K562 (cell line): Measurements from ENCODE around the gene CBY3. TPM values are rescaled to one million over a fixed set of nuclear protein-coding genes. Genes with fewer than 3 reads are reported as not detected.

Experiments
- BRD9 ChIP-seq: fragments of 450-650 bp; IDR thresholded peaks from 2 replicates; pipeline ENCODE4 v1.6.1; 2018; ENCODE audit warnings: low read depth; ENCODE audit not compliant: partially characterized antibody
- CBFA2T2 ChIP-seq: fragments of 450-650 bp; conservative IDR thresholded peaks from 2 replicates; pipeline ENCODE4 v1.6.1; 2017; ENCODE audit warnings: mild to moderate bottlenecking
- CC2D1A ChIP-seq: fragments of 450-650 bp; IDR thresholded peaks from 2 replicates; pipeline ENCODE4 v1.6.1; 2017; ENCODE audit warnings: mild to moderate bottlenecking
- CXXC5 ChIP-seq: fragments of 250-450 bp; sonication (Bioruptor Pico); IDR thresholded peaks from 2 replicates; pipeline ENCODE4 v1.8.0; 2022; ENCODE audit warnings: inconsistent platforms, mild to moderate bottlenecking, moderate library complexity
- EP400 ChIP-seq: fragments of 450-650 bp; IDR thresholded peaks from 2 replicates; pipeline ENCODE4 v1.6.1; 2017; ENCODE audit warnings: antibody characterized with exemption, mild to moderate bottlenecking, moderate library complexity
- FOXK1 ChIP-seq: sonication (generic); formaldehyde crosslinking; IDR thresholded peaks from 2 replicates; pipeline ENCODE4 v1.8.0; 2022; ENCODE audit warnings: missing genetic modification reagents, mild to moderate bottlenecking, borderline replicate concordance
- FOXM1 ChIP-seq, 2 experiments: fragments of 450-650 bp in 1 of 2; sonication (generic) in 1 of 2; formaldehyde crosslinking in 1 of 2; IDR thresholded peaks; 2 replicates each; pipeline versions ENCODE4 v1.6.1 to v1.9.0; 2017 to 2022; ENCODE audit warnings: low read depth in 2 of 2, mild to moderate bottlenecking in 2 of 2, missing genetic modification reagents in 1 of 2, moderate library complexity in 1 of 2
- HCFC1 ChIP-seq: IDR thresholded peaks from 2 replicates; pipeline ENCODE4 v1.6.1; 2012; ENCODE audit warnings: low read depth, low read length, improper control_type of control experiment
- HMBOX1 ChIP-seq: sonication (generic); IDR thresholded peaks from 2 replicates; pipeline ENCODE4 v1.6.1; 2016
- KAT8 ChIP-seq: fragments of 450-650 bp; IDR thresholded peaks from 2 replicates; pipeline ENCODE4 v1.6.1; 2016; ENCODE audit warnings: low read depth, mild to moderate bottlenecking
- KLF16 ChIP-seq: IDR thresholded peaks from 2 replicates; pipeline ENCODE4 v1.6.1; 2016; ENCODE audit warnings: antibody characterized with exemption
- MEIS2 ChIP-seq: fragments of 450-650 bp; IDR thresholded peaks from 2 replicates; pipeline ENCODE4 v1.6.1; 2014; ENCODE audit warnings: mild to moderate bottlenecking; ENCODE audit not compliant: partially characterized antibody
- NBN ChIP-seq: fragments of 450-650 bp; IDR thresholded peaks from 2 replicates; pipeline ENCODE4 v1.6.1; 2016; ENCODE audit warnings: low read depth, mild to moderate bottlenecking
- RBM22 ChIP-seq: fragments of 200-400 bp; formaldehyde crosslinking; IDR thresholded peaks from 2 replicates; pipeline ENCODE4 v1.6.1; 2018; ENCODE audit warnings: low read length, low read depth; ENCODE audit not compliant: poor library complexity, severe bottlenecking
- RFX1 ChIP-seq: fragments of 450-650 bp; IDR thresholded peaks from 2 replicates; pipeline ENCODE4 v1.6.1; 2016; ENCODE audit warnings: mild to moderate bottlenecking, moderate library complexity
- RNF2 ChIP-seq: sonication (generic); IDR thresholded peaks from 2 replicates; pipeline ENCODE4 v1.6.1; 2016
- SMAD4 ChIP-seq: fragments of 250-450 bp; sonication (Bioruptor Pico); conservative IDR thresholded peaks from 2 replicates; pipeline ENCODE4 v1.8.0; 2021; ENCODE audit warnings: inconsistent platforms, mild to moderate bottlenecking, moderate library complexity
- SP2 ChIP-seq: IDR thresholded peaks from 2 replicates; pipeline ENCODE4 v1.6.1; 2011; ENCODE audit warnings: mild to moderate bottlenecking, low read depth, low read length, moderate library complexity; ENCODE audit not compliant: poor library complexity, severe bottlenecking; ENCODE audit errors: extremely low read depth
- TAF1 ChIP-seq: IDR thresholded peaks from 2 replicates; pipeline ENCODE4 v1.6.1; 2011; ENCODE audit warnings: mild to moderate bottlenecking, low read length, moderate library complexity; ENCODE audit not compliant: insufficient read depth, control insufficient read depth, severe bottlenecking; ENCODE audit errors: extremely low read depth
- TEAD1 ChIP-seq, 2 experiments: fragments of 450-650 bp in 1 of 2; sonication (generic) in 1 of 2; formaldehyde crosslinking; IDR thresholded peaks; 2 replicates each; pipeline versions ENCODE4 v1.4.0 to v1.8.0; 2020 to 2022; ENCODE audit warnings: mild to moderate bottlenecking in 2 of 2, missing genetic modification reagents in 1 of 2
- TEAD4 ChIP-seq, 2 experiments: sonication (generic) in 1 of 2; formaldehyde crosslinking in 1 of 2; IDR thresholded peaks; 2 replicates each; pipeline versions ENCODE4 v1.6.1 to v1.8.0; 2012 to 2022; ENCODE audit warnings: borderline replicate concordance in 1 of 2, inconsistent platforms in 1 of 2, low read length in 1 of 2, mild to moderate bottlenecking in 1 of 2, missing genetic modification reagents in 1 of 2
- TRIM28 ChIP-seq: fragments of 450-650 bp; IDR thresholded peaks from 2 replicates; pipeline ENCODE4 v1.6.1; 2017
- ZNF24 ChIP-seq: fragments of 450-650 bp; IDR thresholded peaks from 2 replicates; pipeline ENCODE4 v1.6.1; 2016
- ZNF384 ChIP-seq: IDR thresholded peaks from 2 replicates; pipeline ENCODE4 v1.6.1; 2012; ENCODE audit warnings: low read depth, low read length, improper control_type of control experiment
- polyA plus RNA-seq, 8 experiments: library from polyadenylated mRNA; depleted of rRNA in 4 of 8; stranded (reverse) in 5 of 8; unstranded in 3 of 8; fragments of >200 nt; fragmentation: Nextera tagmentation in 2 of 8; fragmentation: Illumina TruSeq in 1 of 8; extraction: Ambion mirVana in 2 of 8; extraction: Trizol in 1 of 8; gene quantifications; 2 replicates each; pipeline versions ENCODE4 v1.2.1 to v1.2.3, GENCODE V29; 2011 to 2014; ENCODE audit warnings: inconsistent platforms in 1 of 8, missing spikeins in 1 of 8
- total RNA-seq, 7 experiments: library from RNA; depleted of rRNA in 6 of 7; stranded (reverse); fragments of >200 nt in 6 of 7; fragmentation: Illumina TruSeq in 2 of 7; extraction: Trizol in 2 of 7; gene quantifications; 2 replicates each; pipeline versions ENCODE4 v1.2.1 to v1.2.3, GENCODE V29; 2011 to 2021; ENCODE audit warnings: low replicate concordance in 1 of 7
- TF ChIP-seq, protein P1 (sequence below), 2 experiments: IDR thresholded peaks; 2 replicates each; pipeline ENCODE4 v1.6.1; 2012; ENCODE audit warnings: improper control_type of control experiment in 2 of 2, low read depth in 2 of 2, low read length in 2 of 2, borderline replicate concordance in 1 of 2

CBY3 gene
- total and polyA plus RNA-seq, 9 of the 15 experiments (the other 6 are each of a cell fraction or from before 2014, with no cell fraction given) = not detected

DNA sequence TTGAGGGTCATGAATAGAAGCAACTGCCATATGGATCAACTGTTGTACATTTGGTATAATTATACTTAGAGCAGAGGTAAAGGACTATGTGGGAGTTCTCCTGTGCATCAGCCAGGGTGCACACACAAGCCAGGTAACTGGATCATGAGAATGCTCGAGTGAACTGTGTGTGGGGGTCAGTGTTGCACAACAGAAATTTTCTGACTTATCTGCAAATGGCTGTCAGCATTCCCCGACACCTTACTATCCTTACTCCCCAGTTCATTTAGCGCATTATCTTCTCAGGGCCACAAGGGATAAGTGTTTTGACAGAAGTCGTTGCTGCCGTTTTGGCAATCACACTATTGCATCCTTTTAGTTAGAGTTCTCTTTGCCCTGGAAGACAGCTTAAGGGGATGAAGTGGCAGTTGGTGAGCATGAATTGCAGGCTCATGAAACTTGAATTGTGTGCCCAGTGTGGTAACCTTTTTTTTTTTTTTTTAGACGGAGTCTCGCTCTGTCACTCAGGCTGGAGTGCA is 19.6 kb upstream of the CBY3 start (continued):
- TF ChIP-seq RFX1 (no peak), RNF2 (peak; percentile 70; the same call in 1 of the 2 replicates), TAF1 (peak; percentile 53), ZNF384 (peak; percentile 70), SMAD4 (CRISPR knock-in tag) (peak; percentile 49; the same call in 1 of the 2 replicates), MEIS2 (peak; percentile 87), RBM22 (no peak), HCFC1 (peak; percentile 18; the same call in 1 of the 2 replicates), HMBOX1 (peak; percentile 59; the same call in 1 of the 2 replicates), FOXM1 (IDR thresholded peaks at IDR 0.05; ENCODE audit: low read depth) (peak; percentile 66; the same call in 1 of the 2 replicates), FOXM1 (CRISPR knock-in tag; IDR thresholded peaks at IDR 0.05; ENCODE audit: low read depth) (no peak), FOXK1 (CRISPR knock-in tag) (no peak), CC2D1A (peak; percentile 74; the same call in 1 of the 2 replicates), TEAD4 (IDR thresholded peaks at IDR 0.05; ENCODE audit: low read length) (peak; percentile 94), TEAD4 (CRISPR knock-in tag; IDR thresholded peaks at IDR 0.05; ENCODE audit: borderline replicate concordance) (no peak), TEAD1 (CRISPR knock-in tag; IDR thresholded peaks at IDR 0.05) (peak in 1 of 2 experiments; percentile 73; a peak in 1 of 4 replicates), TRIM28 (peak; percentile 25), EP400 (peak; percentile 51; the same call in 1 of the 2 replicates), KLF16 (peak; percentile 54; the same call in 1 of the 2 replicates), CXXC5 (CRISPR knock-in tag) (peak; percentile 60), ZNF24 (0 out of 2 replicates have a peak, but pooled peaks have one; percentile 29), SP2 (no peak), BRD9 (peak; percentile 35), KAT8 (no peak), CBFA2T2 (peak; percentile 93), NBN (peak; percentile 47; the same call in 1 of the 2 replicates)
- TF ChIP-seq, protein P1, sequence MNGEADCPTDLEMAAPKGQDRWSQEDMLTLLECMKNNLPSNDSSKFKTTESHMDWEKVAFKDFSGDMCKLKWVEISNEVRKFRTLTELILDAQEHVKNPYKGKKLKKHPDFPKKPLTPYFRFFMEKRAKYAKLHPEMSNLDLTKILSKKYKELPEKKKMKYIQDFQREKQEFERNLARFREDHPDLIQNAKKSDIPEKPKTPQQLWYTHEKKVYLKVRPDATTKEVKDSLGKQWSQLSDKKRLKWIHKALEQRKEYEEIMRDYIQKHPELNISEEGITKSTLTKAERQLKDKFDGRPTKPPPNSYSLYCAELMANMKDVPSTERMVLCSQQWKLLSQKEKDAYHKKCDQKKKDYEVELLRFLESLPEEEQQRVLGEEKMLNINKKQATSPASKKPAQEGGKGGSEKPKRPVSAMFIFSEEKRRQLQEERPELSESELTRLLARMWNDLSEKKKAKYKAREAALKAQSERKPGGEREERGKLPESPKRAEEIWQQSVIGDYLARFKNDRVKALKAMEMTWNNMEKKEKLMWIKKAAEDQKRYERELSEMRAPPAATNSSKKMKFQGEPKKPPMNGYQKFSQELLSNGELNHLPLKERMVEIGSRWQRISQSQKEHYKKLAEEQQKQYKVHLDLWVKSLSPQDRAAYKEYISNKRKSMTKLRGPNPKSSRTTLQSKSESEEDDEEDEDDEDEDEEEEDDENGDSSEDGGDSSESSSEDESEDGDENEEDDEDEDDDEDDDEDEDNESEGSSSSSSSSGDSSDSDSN (IDR thresholded peaks at IDR 0.05; ENCODE audit: borderline replicate concordance in 1 of 2, low read depth in 2 of 2, low read length in 2 of 2) = 0 out of 4 replicates have a peak, but pooled peaks of 1 of the 2 experiments have one; percentile 43
